ENCODE measurements around the gene MAL. TPM values are rescaled to one million over a fixed set of nuclear protein-coding genes. Genes with fewer than 3 reads are reported as not detected.

Gene MAL
- total RNA-seq, result 19.2 TPM

- no peak for DNase-seq (ENCODE audit: low spot score)
Measured at GRCh38 chr2:95025406-95026319, at the start of gene MAL. MAL (plus strand) TSS chr2:95025708; CDS start chr2:95025793, 85 bp downstream.

- DNase-seq (ENCODE audit: low spot score), result no peak
Measured at GRCh38 chr2:94977826-94978225, 47.7 kb upstream of the MAL start.

- DNase-seq (ENCODE audit: low spot score), result no peak
Measured at GRCh38 chr2:94978917-94979316, 46.6 kb upstream of the MAL start.

- no peak for DNase-seq (ENCODE audit: low spot score)
Measured at GRCh38 chr2:94979406-94980375, 45.8 kb upstream of the MAL start.

GRCh38 chr2:94980406-94980805 is 45.1 kb upstream of the MAL start:
- DNase-seq (ENCODE audit: low spot score), result no peak

GRCh38 chr2:94982156-94982555 is 43.4 kb upstream of the MAL start:
- DNase-seq (ENCODE audit: low spot score), result no peak

GRCh38 chr2:94982675-94983074 is 42.8 kb upstream of the MAL start:
- DNase-seq (ENCODE audit: low spot score), result no peak

GRCh38 chr2:94984964-94985575 is 40.4 kb upstream of the MAL start:
- DNase-seq (ENCODE audit: low spot score), result peak; percentile 58

- no peak for DNase-seq (ENCODE audit: low spot score)
Measured at GRCh38 chr2:94985636-94986035, 39.9 kb upstream of the MAL start.

- no peak for DNase-seq (ENCODE audit: low spot score)
Measured at GRCh38 chr2:94986392-94986963, 39.0 kb upstream of the MAL start.

- no peak for DNase-seq (ENCODE audit: low spot score)
Measured at GRCh38 chr2:94987074-94988020, 38.2 kb upstream of the MAL start.

GRCh38 chr2:94990956-94991355 is 34.6 kb upstream of the MAL start:
- DNase-seq (ENCODE audit: low spot score), result no peak

- DNase-seq (ENCODE audit: low spot score), result no peak
Measured at GRCh38 chr2:94992360-94992759, 33.1 kb upstream of the MAL start.

- DNase-seq (ENCODE audit: low spot score), result no peak
Measured at GRCh38 chr2:94993176-94994062, 32.1 kb upstream of the MAL start.

- DNase-seq (ENCODE audit: low spot score), result no peak
Measured at GRCh38 chr2:94994063-94994913, 31.2 kb upstream of the MAL start.

GRCh38 chr2:94994914-94995552 is 30.5 kb upstream of the MAL start:
- no peak for DNase-seq (ENCODE audit: low spot score)

- DNase-seq (ENCODE audit: low spot score), result no peak
Measured at GRCh38 chr2:94995553-94996304, 29.8 kb upstream of the MAL start.

Data from ureter (tissue), 1 donor.